Transverse colon (tissue), 3 donors: Measurements from ENCODE around the gene RAB3GAP2.

ENCODE experiments used
- EP300 ChIP-seq: sonication (generic); formaldehyde crosslinking; IDR thresholded peaks from one replicate; pipeline ENCODE4 v1.6.1; 2017; ENCODE audit warnings: antibody characterized with exemption, low read depth
- TF ChIP-seq, protein P1 (sequence below), 5 experiments: fragments of 200-600 bp in 3 of 5; fragments of 450-650 bp in 2 of 5; sonication (generic) in 3 of 5; IDR thresholded peaks; 1 replicate in 2 of 5; 2 replicates in 3 of 5; pipeline ENCODE4 v1.5.1; 2016 to 2017; ENCODE audit warnings: antibody characterized with exemption in 5 of 5, inconsistent platforms in 3 of 5, mild to moderate bottlenecking in 2 of 5, moderate library complexity in 1 of 5

- TF ChIP-seq, protein P1, sequence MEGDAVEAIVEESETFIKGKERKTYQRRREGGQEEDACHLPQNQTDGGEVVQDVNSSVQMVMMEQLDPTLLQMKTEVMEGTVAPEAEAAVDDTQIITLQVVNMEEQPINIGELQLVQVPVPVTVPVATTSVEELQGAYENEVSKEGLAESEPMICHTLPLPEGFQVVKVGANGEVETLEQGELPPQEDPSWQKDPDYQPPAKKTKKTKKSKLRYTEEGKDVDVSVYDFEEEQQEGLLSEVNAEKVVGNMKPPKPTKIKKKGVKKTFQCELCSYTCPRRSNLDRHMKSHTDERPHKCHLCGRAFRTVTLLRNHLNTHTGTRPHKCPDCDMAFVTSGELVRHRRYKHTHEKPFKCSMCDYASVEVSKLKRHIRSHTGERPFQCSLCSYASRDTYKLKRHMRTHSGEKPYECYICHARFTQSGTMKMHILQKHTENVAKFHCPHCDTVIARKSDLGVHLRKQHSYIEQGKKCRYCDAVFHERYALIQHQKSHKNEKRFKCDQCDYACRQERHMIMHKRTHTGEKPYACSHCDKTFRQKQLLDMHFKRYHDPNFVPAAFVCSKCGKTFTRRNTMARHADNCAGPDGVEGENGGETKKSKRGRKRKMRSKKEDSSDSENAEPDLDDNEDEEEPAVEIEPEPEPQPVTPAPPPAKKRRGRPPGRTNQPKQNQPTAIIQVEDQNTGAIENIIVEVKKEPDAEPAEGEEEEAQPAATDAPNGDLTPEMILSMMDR (IDR thresholded peaks at IDR 0.05): no peak
- TF ChIP-seq EP300: no peak
Observed at GRCh38 chr1:220203816-220204215, 68.4 kb downstream of the RAB3GAP2 start.
